ENCODE data around the gene CRYBA4. TPM values are rescaled to one million over a fixed set of nuclear protein-coding genes. Genes with fewer than 3 reads are reported as not detected.

CRYBA4 gene
- total RNA-seq, 1 experiment from 2014 or later = 0.52 TPM

DNA sequence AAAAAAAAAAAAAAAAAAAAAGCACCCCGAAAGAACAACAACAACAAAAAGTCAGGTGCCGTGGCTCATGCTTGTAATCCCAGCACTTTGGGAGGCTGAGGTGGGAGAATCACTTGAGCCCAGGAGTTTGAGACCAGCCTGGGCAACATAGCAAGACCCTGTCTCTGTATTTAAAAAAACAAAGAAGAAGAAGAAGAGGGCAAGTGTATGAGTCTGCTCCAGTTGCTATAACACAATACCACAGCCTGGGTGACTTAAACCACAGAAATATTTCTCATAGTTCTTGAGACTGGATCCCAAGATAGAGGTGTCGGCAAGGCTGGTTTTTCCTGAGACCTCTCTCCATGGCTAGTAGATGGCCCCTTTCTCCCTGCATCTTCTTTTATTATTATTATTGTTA is 12.4 kb downstream of the CRYBA4 start:
- no CpG with 5 or more reads among the region's 3 CpGs for WGBS (ENCODE audit: extremely low coverage, insufficient read length, low lambda C conversion rate)
- H2AK5ac ChIP-seq (ENCODE audit: insufficient read length, low read length) = no peak overlapping the region
- no peaks in the 10 kb centered on the region for H3K9me3 ChIP-seq (ENCODE audit: control insufficient read depth, low read depth, low read length)
- no peak overlapping the region for H2AFZ ChIP-seq (ENCODE audit: low read length)
- no peak for DNase-seq
- Mint-ChIP-seq H3K9me3 (no peaks in the 10 kb centered on the region), H3K27me3 (ENCODE audit: low read depth) (no peaks in the 10 kb centered on the region; the same call in 1 of the 2 replicates), H3K27ac (no peak overlapping the region), H3K36me3 (ENCODE audit: insufficient read depth in 1 of 3, low read depth in 3 of 3) (no peaks in the 10 kb centered on the region; a peak in 1 of 7 replicates), H3K4me1 (peaks cover 10 to 13% of the 10 kb centered on the region in 2 experiments), H3K4me3 (no peak overlapping the region)
- H3K27me3 ChIP-seq (ENCODE audit: insufficient read depth, low read length) = no peaks in the 10 kb centered on the region
- no peak overlapping the region for H3K18ac ChIP-seq (ENCODE audit: insufficient read length, low read depth, low read length)
- no peak overlapping the region for H3K56ac ChIP-seq (ENCODE audit: insufficient read length, low read depth, low read length)
- H3K79me2 ChIP-seq (ENCODE audit: insufficient read depth, low read length) = no peaks in the 10 kb centered on the region
- H2BK120ac ChIP-seq (ENCODE audit: low read depth, low read length, poor library complexity, severe bottlenecking) = no peak overlapping the region
- TF ChIP-seq, protein P1, sequence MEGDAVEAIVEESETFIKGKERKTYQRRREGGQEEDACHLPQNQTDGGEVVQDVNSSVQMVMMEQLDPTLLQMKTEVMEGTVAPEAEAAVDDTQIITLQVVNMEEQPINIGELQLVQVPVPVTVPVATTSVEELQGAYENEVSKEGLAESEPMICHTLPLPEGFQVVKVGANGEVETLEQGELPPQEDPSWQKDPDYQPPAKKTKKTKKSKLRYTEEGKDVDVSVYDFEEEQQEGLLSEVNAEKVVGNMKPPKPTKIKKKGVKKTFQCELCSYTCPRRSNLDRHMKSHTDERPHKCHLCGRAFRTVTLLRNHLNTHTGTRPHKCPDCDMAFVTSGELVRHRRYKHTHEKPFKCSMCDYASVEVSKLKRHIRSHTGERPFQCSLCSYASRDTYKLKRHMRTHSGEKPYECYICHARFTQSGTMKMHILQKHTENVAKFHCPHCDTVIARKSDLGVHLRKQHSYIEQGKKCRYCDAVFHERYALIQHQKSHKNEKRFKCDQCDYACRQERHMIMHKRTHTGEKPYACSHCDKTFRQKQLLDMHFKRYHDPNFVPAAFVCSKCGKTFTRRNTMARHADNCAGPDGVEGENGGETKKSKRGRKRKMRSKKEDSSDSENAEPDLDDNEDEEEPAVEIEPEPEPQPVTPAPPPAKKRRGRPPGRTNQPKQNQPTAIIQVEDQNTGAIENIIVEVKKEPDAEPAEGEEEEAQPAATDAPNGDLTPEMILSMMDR (conservative IDR thresholded peaks at IDR 0.05) = no peak
- H4K91ac ChIP-seq (ENCODE audit: insufficient read length, low read depth, low read length) = no peak overlapping the region
- H3K27ac ChIP-seq (ENCODE audit: insufficient read length, low read depth, low read length) = no peak overlapping the region
- no peak overlapping the region for H2BK12ac ChIP-seq (ENCODE audit: insufficient read length, low read depth, low read length)
- H3K4me1 ChIP-seq (ENCODE audit: insufficient read depth, low read length) = no peaks in the 10 kb centered on the region; the same call in 1 of the 2 replicates
- H4K8ac ChIP-seq (replicated peaks; ENCODE audit: insufficient read length, low read depth, low read length) = no peak overlapping the region
- H3T11ph ChIP-seq (ENCODE audit: low read length) = no peak overlapping the region
- H3K23ac ChIP-seq (ENCODE audit: insufficient read length, low read depth, low read length) = no peak overlapping the region
- no peak overlapping the region for H3K4ac ChIP-seq (ENCODE audit: low read depth, low read length)
- no peak overlapping the region for H4K5ac ChIP-seq (ENCODE audit: insufficient read length, low read depth, low read length)
- no peak overlapping the region for H3K4me2 ChIP-seq (ENCODE audit: insufficient read depth, insufficient read length, low read length)
- H3K23me2 ChIP-seq (ENCODE audit: insufficient read length, low read depth, low read length, poor library complexity, severe bottlenecking) = no peaks in the 10 kb centered on the region
- no peak overlapping the region for H2BK15ac ChIP-seq (ENCODE audit: low read depth, low read length)
- no peak overlapping the region for H2BK20ac ChIP-seq (ENCODE audit: low read depth, low read length, poor library complexity, severe bottlenecking)
- no peaks in the 10 kb centered on the region for H4K20me1 ChIP-seq (ENCODE audit: control insufficient read depth, insufficient read depth, insufficient read length)
- H3K79me1 ChIP-seq (ENCODE audit: insufficient read depth, low read depth, low read length, poor library complexity, severe bottlenecking) = no peaks in the 10 kb centered on the region
- H3K14ac ChIP-seq (ENCODE audit: insufficient read depth, low read length) = no peak overlapping the region
- no peak overlapping the region for H3K9ac ChIP-seq (ENCODE audit: extremely low read depth, insufficient read length, low read length)
- no peak overlapping the region for H2BK5ac ChIP-seq (ENCODE audit: insufficient read length, low read length)
